Astrocyte (in vitro differentiated cells and primary cell): Measurements from ENCODE around the gene NAMPT.

Experiments used
- CTCF ChIP-seq: IDR thresholded peaks from 2 replicates; pipeline ENCODE4 v1.5.1; 2011; ENCODE audit warnings: low read depth, mild to moderate bottlenecking, inconsistent platforms, low read length, moderate library complexity; ENCODE audit not compliant: insufficient read depth
- EZH2 ChIP-seq: IDR thresholded peaks from 2 replicates; pipeline ENCODE4 v1.6.1; 2012; ENCODE audit warnings: mild to moderate bottlenecking, low read length, inconsistent platforms; ENCODE audit not compliant: insufficient read depth

DNA sequence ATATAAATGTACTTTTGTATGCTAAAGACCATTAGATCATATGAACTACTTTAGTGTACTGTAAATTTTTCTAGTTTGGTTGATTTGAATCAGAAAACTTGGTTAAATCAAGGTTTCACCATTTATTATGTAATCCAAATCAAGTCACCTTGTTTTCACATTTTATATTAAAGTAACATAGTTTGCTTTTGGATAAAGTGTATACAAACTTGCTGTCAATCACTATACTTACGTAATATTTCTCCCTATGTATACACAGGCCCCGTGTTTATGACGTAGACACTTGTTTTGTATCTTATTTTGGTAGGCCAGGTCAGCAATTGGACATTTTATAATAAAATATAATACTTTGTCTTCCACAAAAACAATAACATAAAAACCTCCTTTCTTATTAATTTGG lies 32.2 kb downstream of the NAMPT start:
- TF ChIP-seq CTCF (no peak), EZH2 (no peak)
